ENCODE data around the gene RAB17.

DNA sequence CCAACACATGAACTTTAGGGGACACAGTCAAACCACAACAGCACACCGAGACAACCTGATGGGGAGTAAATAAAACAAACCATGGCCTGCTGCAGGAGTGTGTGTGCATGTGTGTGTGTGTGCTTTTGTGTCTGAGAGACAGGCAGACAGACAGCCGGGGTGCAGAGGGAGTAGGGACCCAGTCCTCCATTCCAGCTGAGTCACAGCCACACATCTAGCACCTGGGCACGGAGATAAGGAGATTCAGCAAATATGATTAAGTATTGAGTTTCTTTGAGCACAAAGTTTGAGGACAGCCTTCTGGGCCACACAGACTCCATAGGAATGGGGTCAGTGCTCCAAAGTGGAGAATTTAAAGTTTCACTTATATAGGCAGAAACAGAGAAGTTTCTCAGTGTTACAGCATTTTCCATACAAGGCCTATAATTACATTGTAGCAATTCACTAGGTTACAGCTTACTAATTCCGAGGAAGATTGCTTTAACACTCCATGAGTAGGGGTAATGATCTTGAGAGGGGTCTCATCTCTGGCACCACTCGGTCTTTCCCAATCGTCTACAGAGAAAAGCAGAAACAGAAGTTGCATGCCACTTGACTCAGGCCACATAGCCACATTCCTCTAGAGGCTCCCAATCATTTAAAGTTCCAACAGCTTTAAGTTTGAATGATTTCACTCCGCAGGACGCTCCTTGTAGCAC is 55.0 kb downstream of the RAB17 start:
- TF ChIP-seq, protein P1, sequence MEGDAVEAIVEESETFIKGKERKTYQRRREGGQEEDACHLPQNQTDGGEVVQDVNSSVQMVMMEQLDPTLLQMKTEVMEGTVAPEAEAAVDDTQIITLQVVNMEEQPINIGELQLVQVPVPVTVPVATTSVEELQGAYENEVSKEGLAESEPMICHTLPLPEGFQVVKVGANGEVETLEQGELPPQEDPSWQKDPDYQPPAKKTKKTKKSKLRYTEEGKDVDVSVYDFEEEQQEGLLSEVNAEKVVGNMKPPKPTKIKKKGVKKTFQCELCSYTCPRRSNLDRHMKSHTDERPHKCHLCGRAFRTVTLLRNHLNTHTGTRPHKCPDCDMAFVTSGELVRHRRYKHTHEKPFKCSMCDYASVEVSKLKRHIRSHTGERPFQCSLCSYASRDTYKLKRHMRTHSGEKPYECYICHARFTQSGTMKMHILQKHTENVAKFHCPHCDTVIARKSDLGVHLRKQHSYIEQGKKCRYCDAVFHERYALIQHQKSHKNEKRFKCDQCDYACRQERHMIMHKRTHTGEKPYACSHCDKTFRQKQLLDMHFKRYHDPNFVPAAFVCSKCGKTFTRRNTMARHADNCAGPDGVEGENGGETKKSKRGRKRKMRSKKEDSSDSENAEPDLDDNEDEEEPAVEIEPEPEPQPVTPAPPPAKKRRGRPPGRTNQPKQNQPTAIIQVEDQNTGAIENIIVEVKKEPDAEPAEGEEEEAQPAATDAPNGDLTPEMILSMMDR (IDR thresholded peaks at IDR 0.05) = no peak
- no peak for TF ChIP-seq TCF7L2 (IDR thresholded peaks at IDR 0.05; ENCODE audit: low read depth, low read length)
- TF ChIP-seq, protein P2, sequence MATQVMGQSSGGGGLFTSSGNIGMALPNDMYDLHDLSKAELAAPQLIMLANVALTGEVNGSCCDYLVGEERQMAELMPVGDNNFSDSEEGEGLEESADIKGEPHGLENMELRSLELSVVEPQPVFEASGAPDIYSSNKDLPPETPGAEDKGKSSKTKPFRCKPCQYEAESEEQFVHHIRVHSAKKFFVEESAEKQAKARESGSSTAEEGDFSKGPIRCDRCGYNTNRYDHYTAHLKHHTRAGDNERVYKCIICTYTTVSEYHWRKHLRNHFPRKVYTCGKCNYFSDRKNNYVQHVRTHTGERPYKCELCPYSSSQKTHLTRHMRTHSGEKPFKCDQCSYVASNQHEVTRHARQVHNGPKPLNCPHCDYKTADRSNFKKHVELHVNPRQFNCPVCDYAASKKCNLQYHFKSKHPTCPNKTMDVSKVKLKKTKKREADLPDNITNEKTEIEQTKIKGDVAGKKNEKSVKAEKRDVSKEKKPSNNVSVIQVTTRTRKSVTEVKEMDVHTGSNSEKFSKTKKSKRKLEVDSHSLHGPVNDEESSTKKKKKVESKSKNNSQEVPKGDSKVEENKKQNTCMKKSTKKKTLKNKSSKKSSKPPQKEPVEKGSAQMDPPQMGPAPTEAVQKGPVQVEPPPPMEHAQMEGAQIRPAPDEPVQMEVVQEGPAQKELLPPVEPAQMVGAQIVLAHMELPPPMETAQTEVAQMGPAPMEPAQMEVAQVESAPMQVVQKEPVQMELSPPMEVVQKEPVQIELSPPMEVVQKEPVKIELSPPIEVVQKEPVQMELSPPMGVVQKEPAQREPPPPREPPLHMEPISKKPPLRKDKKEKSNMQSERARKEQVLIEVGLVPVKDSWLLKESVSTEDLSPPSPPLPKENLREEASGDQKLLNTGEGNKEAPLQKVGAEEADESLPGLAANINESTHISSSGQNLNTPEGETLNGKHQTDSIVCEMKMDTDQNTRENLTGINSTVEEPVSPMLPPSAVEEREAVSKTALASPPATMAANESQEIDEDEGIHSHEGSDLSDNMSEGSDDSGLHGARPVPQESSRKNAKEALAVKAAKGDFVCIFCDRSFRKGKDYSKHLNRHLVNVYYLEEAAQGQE (IDR thresholded peaks at IDR 0.05; ENCODE audit: insufficient read depth in 1 of 2, low read depth in 2 of 2, low read length in 1 of 2) = no peak
